HG02870 (cell line): ENCODE measurements around the gene SMOC1.

ENCODE experiments used
- ATAC-seq: cut with Tn5 transposase; IDR thresholded peaks from one replicate; pipeline ENCODE4 v1.9.1; 2021; ENCODE audit warnings: mild to moderate bottlenecking, moderate library complexity; ENCODE audit not compliant: unreplicated experiment

The SMOC1 gene

DNA sequence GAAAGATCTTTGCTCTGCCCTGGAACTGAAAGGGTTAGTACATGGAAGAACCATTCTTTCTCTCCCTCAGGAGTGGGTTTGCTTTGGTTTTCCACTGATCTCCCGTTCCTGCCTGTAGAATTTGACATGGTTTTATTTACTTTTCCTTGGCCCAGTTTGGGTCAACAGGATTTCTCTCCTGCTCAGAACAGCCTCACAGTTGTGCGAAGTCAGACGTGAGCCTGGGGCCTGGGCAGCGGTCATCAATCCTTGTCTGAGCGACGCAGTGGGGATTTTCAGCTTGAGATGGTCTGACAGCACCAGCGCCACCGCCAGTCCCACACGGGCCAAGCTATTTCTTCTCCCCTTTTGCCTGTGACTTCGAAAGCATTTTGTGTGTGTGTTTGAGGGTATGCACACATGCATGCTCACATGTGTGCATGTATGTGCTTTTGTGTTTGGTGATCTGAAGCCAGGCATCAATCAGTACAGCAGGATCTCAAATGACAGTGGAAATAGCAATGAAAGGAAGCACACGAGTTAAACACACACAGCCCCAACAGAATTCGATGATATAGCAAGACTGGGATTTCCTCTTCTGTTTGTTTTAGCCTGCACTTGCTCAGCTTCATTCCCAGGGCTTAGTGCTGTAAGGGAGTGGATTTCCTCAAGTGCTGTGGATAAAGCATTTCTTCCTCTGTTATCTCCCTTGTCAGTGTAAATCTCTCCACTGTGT is 58.3 kb downstream of the SMOC1 start:
- no peak for ATAC-seq

DNA sequence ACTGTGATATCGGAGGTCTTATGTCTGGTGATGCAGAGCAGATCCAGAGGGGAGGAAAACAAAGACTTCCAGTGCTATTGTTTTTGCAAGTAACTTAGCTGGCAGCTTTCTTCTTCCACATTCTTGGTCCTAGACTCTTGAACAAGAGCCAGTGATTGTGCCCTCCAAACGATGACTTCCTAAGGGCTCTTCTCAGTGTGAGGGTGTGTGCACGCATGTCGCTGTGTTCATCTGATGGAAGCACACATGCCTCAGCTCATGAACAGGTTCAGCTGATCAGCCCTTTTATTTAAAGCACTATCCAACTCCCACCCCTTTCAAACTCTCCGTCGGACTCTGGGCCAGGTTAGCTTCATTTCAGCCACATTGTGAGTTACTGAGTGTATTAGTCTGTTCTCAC is 59.5 kb downstream of the SMOC1 start:
- no peak for ATAC-seq

DNA sequence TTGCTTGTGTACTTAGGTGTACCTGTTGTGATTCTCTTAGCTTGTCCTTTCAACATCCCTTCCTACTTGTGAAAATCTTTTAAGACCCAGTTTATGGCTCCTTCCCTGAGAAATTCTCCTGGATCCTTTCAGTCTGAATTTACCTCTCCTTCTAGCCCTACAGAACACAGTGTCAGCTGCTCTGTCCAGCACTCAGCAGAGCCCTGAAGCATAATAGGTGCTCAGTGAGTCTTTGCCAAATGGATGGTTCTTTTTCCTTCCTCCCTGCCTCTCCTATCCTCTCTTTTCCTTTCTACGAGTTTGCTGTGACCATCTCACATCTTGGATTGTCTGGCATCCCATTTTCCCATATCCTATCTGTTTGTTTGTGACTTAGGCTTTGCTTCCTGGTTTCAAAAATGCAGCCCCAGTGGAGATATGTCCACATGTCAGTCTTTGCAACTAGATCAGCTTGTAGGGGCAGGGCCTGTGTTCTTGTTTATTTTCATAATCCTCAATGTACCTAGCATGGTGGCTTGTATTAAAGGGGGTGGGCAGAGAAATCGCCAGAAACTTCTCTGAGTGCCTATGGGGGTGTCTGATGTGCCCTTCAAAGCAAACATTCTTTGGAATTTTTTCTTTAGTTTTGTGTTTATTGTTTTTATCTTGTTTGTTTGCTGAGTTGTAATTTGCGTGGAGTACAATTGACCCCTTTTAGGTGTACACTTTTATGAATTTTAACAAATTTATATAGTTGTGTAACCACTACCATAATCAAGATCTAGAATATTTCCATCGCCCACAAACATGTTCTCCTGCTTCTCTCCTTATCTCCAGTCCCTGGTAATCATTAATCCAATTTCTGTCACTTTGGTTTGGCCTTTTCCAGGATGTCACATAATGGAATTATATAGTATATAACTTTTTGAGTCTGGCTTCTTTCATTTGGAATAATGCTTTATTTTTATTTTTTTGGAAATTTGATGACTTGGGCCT is 62.8 kb downstream of the SMOC1 start:
- ATAC-seq: no peak

DNA sequence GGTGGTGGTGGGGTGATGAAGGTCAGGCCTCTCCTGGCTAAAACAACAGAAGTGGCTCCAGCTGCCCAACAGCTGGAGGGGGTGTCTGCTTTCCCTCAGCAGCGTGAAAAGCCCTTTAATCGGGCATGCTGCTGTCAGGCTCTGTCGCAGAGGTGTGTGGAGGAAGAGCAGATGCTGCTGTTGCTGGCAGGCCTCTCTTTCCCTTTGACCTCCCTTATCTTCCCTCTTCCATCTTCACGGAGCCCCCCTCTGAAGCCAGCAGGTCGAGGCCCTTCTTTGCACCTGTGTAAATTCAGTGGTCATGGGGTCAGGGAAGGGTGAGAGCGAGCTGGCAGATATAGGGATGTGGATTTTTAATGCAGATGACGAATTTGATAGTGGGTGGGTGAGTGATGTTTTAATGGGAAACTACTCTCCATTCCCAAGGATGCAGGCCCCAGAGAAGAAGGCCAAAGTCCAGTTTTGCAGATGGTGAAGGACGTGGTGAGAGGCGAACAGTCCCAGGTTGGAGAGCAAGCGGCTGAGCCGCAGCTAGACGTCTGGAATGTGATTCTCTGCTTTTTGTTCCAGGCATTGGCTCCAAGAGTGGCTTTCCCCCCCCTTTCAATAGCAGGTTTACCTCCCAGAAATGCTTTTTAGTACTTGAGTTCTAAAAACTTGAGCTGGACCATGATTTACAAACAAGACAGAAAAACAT is 64.0 kb downstream of the SMOC1 start:
- no peak for ATAC-seq

DNA sequence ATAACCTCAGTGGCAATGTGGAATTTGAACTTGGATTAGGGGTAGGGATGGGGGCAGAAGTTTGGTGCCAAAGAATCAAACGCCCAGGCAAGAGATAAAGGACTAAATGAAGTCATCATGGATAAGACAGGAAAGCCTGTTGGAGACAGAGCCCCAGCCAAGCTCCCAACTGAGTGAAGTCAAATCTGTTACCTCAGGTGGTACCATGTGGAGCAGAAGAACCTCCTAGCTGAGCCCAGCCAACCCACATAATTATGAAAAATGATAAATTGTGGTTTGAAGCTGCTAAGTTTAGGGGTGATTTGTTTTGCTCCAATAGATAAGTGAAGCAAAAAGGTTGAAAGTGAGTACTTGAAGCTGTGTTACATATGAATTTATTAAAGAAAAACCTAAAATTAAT is 66.1 kb downstream of the SMOC1 start:
- ATAC-seq: no peak

DNA sequence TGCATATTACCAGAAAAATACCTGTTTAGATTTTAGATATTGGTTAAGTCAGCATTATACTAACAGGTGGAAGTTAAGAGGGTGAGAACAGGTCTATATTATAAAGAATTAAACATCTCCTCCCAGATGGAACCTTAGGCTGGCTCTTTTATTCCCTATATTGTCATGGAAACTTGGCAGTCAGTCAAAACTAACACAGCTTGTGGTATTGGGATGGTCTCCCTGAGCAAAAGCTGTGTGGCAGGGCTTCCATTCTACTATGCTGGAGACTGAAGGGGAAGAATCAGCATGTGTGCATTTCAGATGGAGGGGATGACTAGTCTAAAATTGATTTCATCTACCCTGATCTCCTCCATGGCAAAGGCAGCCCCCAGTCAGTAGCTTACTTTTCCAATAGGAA is 66.7 kb downstream of the SMOC1 start:
- ATAC-seq: no peak

DNA sequence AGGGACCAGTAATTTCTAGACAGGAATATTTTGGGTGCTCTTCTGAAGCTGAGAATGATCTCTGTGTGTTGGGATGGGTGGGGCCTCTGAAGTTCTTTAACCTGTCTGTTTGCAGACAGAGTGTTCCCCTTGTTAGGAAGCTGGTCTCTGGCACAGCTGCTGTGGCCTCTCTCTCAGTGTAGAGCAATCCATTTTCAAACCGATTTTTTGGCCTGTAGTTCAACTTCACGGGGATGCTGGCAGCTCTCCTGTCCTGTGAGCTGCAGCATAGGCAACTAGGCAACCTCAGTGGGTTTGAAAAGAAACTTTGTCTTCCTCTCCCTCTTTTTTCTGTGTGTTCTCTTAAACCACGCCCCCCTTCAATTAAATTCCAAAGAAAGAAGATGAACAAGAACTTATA is 69.1 kb downstream of the SMOC1 start:
- no peak for ATAC-seq

DNA sequence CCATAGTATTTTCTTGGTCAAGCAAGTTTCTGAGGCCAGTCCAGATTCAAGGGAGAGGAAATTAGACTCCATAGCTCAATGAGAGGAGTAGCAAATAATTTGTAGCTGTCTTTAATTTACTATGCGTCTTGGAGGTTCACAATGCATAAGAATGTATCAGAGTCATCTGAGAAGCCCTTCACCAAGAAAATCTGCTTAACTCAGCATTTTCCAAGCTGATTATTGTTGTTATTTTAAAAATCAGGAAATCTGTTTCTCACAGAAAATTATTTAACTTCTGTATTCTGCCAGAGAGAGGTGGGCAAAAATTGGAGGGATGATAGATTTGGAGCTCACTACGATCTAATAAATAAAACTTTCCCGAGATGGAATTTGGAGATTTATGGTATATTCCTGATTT is 72.0 kb downstream of the SMOC1 start:
- ATAC-seq: no peak

DNA sequence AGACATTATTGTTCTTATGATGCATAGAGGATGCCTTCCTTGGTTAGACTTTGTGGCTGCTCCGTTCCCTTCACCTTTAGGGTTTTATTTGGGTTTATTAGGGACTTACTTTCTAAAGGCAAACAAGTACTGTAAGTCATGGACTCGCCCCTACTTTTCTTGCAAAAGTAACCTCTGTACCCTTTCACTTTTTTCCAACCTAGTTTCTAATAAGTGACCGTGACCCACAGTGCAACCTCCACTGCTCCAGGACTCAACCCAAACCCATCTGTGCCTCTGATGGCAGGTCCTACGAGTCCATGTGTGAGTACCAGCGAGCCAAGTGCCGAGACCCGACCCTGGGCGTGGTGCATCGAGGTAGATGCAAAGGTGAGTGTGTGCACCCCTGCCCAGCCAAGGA is 72.7 kb downstream of the SMOC1 start:
- ATAC-seq: no peak

DNA sequence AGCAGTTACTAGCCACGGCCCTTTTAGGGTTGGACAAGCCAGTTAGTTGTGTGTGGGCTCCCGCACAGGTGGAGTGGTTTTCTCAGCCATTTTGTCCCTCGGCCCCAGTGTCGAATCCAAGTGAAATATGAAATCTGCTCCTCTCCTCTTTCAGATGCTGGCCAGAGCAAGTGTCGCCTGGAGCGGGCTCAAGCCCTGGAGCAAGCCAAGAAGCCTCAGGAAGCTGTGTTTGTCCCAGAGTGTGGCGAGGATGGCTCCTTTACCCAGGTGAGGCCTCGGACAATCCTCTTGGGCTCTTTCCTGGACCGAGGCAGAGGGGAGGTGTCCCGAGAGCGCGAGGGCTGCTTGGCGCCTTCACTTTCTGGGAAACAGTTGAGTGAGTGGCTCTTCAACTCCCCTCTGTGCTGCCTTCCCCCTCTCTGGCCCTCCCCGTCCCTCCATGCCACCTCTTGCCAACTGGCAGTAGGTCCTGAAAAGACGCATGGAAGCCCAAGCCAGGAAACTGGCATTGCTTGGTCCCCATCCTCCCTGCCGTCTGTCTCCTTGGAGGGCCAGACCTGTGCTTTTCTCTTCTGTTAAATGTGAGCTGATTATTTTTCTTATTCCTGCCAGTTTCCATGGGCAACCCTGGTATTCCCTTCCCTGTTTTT is 74.2 kb downstream of the SMOC1 start:
- no peak for ATAC-seq

DNA sequence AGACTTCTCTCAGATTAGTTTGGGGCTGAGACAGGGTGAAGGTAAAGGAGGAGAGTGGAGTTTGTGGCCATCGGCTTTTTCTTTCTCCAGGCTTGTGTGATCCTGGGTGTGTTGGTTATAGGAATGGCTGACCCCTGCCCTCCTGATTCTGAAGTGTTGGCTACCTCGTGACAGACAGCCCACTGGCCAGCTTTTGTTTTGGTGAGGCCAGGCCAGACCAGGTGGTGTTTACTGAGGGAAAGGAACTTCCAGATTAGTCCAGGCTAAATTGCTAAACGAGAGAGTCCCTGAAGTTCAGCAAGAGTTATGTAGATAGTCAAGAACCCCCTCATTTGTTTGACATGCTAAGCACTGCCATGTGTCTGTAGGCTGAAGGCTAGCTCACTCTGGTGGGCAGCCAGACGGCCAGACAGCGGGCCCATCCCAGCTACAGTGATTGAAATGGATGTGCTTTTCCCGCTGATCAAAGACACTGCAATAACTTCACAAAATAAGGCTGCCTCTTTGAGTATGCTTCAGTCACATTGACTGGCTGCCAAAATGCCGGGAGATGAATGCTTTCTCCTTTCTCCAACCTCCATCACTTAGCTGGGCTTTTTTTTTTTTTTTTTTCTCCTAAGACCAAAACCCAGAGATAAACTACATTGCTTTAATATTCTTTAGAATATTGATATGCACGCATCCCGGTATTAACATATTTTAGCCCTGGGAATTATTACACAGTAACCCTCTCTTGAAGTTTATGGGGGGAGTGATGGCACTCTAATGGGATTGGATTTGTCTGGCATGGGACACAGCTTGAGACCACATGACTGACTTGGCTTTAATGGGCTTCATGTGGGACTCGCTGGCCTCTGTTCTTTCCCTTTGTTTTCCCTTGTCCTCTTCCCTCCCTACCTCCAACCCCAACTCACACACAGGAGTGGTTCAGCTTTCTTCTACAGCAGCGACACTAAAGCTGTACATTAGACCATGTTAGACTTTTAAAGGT is 76.9 kb downstream of the SMOC1 start:
- ATAC-seq: no peak

DNA sequence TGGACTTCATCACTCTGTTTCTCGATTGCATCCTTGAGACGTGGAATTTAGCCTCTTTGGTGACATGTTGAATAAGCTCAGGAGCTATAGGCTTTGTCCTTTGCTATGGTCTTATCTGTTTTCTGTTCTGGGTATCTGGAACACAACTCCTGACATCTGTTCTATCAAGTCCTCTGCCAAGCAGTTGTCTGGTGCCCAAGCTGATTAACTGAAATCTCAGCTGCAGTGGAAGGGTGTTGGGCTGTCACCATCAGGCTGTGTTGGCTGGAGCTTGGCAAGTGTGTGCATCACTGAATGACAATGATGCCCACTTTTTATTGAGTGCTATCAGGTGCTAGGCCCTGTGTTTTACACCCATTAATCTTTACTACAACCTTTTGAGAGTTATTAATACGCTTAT is 77.8 kb downstream of the SMOC1 start:
- no peak for ATAC-seq

DNA sequence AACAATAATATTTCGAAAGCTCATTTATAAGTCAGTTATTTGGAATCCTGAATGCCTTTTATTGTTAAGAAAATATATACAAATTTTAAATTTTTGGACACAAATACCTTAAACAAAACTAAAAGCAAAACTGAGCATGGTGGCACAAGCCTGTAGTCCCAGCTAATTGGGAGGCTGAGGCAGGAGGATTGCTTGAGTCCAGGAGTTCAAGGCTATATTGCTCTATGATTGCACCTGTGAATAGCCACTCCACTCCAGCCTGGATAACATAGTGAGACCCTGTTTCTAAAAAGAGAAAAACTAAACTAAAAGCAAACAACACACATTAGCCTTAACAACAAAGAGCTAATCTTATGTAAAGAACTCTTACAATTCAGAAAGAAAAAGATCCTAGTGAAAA is 78.8 kb downstream of the SMOC1 start:
- ATAC-seq: no peak

DNA sequence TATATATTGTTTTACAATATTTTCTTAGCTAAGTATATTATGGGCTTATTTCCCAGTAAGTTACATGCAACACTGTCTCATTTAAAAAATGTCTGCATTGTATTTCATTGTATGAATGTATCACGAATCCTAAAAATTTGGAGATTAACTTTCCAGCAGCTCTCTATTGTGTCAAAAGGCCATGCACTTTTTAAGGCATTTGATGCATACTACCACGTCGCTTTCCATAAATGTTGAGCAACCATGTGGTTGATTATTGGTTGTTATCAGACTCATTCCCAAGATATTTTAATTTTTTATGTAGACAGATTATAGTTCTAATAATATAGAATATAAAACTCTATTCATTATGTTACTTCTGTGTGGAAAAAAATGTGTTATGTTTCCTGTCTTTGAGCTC is 79.9 kb downstream of the SMOC1 start:
- no peak for ATAC-seq

DNA sequence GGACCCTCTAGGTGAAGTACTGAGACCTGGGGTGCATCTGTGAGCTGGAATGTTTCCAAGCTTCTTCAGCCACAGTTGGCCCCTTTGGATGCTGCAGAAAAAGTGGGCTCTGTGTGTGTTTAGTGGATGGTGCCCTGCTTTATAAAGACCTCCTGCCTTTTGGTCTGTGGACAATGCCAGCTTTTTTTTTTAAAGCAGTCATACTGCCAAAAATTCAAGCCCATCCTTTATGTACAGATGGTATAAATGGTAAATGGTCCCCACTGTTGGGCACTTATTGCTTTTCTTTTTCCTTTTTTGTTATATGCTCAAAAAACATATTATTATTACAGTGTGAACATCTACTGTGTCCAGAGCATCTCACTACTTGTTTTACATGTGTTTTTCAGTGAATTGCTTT is 81.1 kb downstream of the SMOC1 start:
- ATAC-seq: no peak

DNA sequence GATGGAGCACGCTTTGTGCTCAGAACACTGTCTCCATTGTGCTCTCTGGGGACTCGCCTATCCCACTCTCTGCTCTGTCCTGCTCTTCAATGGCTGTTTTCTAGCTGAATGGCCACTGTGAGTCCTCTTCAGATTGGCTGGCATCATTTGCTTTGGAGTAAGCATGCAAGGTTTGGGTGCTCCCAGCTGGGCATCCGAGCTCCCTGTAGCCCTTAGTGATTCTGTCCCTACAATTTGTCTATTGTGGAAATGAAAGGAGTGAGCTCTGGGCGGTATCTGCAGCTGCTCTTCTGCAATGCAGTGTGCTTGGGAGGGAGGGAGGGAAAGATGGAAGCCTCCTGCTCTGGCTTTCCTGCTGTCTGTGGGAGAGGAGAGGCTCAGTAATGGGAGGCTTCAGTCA is 84.8 kb downstream of the SMOC1 start:
- no peak for ATAC-seq

DNA sequence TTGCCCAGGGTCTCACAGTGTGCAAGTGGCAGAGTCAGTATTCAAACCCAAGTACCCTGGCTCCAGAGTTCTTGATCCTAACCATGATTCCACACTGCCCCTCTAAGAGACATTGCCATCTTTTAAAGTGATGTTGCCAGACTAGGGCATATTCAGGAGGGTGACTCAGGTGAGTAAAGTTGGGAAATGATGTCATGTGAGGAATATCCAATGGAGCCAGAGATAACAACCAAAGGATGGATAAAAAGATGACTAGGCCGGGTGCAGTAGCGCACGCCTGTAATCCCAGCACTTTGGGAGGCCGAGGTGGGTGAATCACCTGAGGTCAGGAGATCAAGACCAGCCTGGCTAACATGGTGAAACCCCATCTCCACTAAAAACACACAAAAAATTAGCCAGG is 85.6 kb downstream of the SMOC1 start:
- ATAC-seq: no peak

DNA sequence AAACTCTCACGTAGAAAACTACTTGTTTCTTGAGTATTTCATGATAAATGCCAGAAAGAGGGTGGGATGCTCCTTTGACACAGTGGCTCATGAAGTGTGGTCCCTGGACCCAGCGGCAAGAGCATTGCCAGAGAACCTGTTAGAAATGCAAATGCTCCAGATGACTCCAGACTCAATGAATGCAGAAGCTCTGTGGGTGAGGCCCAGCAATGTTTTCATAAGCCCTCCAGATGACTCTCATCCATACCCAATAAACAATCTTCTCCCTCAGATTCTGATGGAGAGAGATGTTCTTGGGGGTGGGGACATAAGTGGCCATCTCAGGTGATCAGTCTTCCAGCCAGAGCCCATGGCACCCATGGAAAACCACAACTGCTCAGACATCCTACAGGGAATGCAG is 88.9 kb downstream of the SMOC1 start:
- no peak for ATAC-seq

DNA sequence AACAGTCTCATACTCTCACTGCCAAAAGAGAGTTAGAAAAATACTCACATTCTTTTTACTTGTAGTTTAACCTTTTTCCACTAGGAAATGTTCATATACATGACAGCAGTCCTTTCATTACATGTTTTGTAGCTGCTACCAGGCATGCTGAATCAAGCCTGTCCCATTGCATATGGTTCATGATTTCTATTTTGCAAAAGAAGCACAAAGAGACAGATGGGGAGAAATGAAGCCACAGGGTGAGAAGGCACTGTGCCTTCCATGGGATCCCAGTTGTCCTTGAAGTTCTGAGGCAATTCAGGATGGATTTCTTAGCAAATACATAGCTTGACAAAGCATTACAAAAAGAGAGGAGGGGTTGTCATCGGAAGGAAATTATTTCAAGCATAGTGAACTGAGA is 89.5 kb downstream of the SMOC1 start:
- ATAC-seq: no peak

DNA sequence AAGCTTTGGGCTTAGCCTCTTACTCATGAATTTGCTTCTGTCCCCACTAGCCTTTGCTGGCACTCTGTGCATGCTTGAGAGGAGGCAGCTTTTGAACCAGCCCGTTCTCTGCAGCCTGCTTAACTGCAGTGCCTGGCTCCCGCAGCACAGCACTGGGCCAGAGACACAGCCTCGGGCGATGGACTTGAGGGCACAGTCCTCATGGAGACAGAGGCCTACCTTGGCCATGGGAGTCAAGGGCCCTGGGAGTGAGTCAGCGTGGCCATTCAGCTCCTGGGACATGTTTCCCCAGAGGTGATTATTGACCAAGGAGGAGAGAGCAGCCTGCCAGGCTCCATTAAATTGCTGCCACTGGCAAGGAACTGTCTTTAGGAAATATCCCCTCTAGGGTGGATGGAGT is 93.5 kb downstream of the SMOC1 start:
- ATAC-seq: no peak
